ENCODE data around the gene SECISBP2L.

GRCh38 chr15:49066372-49066771 is 20.1 kb upstream of the SECISBP2L start:
- no peak for TF ChIP-seq CTCF (IDR thresholded peaks at IDR 0.05)
- no peak for TF ChIP-seq POLR2AphosphoS5 (IDR thresholded peaks at IDR 0.05)

Data from esophagus muscularis mucosa (tissue), 3 donors.